ENCODE data around the gene CRABP1.

DNA sequence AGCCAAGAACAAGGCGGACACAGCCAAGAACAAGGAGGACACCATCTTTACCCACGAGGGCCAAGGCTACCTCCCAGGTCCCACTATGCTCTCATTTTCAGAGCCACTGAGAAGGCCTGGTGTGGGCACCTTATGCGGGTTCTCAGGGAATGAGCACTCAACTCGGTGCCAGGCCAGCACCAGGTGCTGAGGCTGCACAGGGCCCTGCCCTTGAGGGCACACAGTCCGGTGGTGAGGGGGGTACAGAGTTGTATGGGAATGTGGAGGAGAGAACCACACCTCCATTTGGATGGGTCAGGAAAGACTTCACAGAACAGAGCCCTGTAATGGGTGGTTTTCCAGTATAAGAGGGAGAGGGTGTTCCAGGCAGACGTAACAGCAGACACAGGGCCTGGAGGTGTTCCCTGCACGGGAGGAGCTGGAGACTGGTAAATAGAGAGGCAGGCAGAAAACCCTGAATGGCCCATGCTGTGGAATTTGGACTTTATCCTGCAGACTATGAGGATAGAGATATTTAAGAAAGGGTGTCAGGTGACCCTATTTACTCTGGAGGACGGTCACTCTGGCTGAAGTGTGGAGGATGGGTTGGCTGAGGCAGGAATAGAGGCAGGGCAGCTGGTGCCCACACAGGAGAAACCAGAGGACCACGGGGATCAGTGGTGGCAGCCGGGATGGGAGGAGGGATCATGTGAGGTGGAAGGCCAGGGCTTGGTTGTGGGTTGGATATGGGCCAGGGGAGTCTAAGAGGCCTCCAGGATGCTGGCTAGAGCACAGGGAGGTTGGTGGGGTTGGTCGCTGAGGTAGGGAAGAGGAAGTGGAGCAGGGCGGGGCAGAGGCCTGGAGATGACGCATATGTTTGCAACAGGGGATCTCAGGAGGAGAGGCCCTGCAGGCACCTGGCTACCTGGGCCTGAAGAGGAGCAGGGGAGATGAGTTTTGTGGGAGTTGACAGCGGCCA lies 34.6 kb downstream of the CRABP1 start:
- no peak for TF ChIP-seq POLR2A (IDR thresholded peaks at IDR 0.05)
- TF ChIP-seq, protein P1, sequence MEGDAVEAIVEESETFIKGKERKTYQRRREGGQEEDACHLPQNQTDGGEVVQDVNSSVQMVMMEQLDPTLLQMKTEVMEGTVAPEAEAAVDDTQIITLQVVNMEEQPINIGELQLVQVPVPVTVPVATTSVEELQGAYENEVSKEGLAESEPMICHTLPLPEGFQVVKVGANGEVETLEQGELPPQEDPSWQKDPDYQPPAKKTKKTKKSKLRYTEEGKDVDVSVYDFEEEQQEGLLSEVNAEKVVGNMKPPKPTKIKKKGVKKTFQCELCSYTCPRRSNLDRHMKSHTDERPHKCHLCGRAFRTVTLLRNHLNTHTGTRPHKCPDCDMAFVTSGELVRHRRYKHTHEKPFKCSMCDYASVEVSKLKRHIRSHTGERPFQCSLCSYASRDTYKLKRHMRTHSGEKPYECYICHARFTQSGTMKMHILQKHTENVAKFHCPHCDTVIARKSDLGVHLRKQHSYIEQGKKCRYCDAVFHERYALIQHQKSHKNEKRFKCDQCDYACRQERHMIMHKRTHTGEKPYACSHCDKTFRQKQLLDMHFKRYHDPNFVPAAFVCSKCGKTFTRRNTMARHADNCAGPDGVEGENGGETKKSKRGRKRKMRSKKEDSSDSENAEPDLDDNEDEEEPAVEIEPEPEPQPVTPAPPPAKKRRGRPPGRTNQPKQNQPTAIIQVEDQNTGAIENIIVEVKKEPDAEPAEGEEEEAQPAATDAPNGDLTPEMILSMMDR (IDR thresholded peaks at IDR 0.05), result no peak

Measured in gastroesophageal sphincter (tissue), 3 donors.